H9 (cell line): ENCODE data around the gene NUP214. TPM values are rescaled to one million over a fixed set of nuclear protein-coding genes. Genes with fewer than 3 reads are reported as not detected.

Source experiments
- DNase-seq: peaks from one replicate; pipeline ENCODE4 v3.0.0-alpha.2; 2017
- H2AFZ ChIP-seq: one replicate; pipeline ENCODE4 v1.6.1; 2013; ENCODE audit warnings: mild to moderate bottlenecking, low read length, control low read depth, moderate library complexity
- H2AK5ac ChIP-seq: 2 replicates; pipeline ENCODE4 v1.6.1; 2013; ENCODE audit warnings: low read length, control low read depth, mixed read lengths; ENCODE audit not compliant: insufficient read length
- H2BK120ac ChIP-seq: one replicate; pipeline ENCODE4 v1.6.1; 2013; ENCODE audit warnings: low read depth, mild to moderate bottlenecking, low read length, control low read depth, inconsistent platforms; ENCODE audit not compliant: poor library complexity, severe bottlenecking
- H2BK12ac ChIP-seq: 2 replicates; pipeline ENCODE4 v1.6.1; 2013; ENCODE audit warnings: low read length, control low read depth, mixed read lengths, low read depth; ENCODE audit not compliant: insufficient read length
- H2BK15ac ChIP-seq: 2 replicates; pipeline ENCODE4 v1.6.1; 2013; ENCODE audit warnings: low read depth, low read length, control low read depth
- H2BK20ac ChIP-seq: one replicate; pipeline ENCODE4 v1.6.1; 2013; ENCODE audit warnings: low read depth, mild to moderate bottlenecking, low read length, control low read depth, inconsistent platforms; ENCODE audit not compliant: poor library complexity, severe bottlenecking
- H2BK5ac ChIP-seq: 2 replicates; pipeline ENCODE4 v1.6.1; 2013; ENCODE audit warnings: low read length, control low read depth, mixed read lengths; ENCODE audit not compliant: insufficient read length
- H3K14ac ChIP-seq: 2 replicates; pipeline ENCODE4 v1.6.1; 2013; ENCODE audit warnings: low read length, control low read depth; ENCODE audit not compliant: insufficient read depth
- H3K18ac ChIP-seq: 2 replicates; pipeline ENCODE4 v1.6.1; 2013; ENCODE audit warnings: low read depth, mild to moderate bottlenecking, mixed read lengths, low read length, control low read depth; ENCODE audit not compliant: insufficient read length
- H3K23ac ChIP-seq: 2 replicates; pipeline ENCODE4 v1.6.1; 2013; ENCODE audit warnings: low read length, control low read depth, mixed read lengths, low read depth; ENCODE audit not compliant: insufficient read length
- H3K23me2 ChIP-seq: 2 replicates; pipeline ENCODE4 v1.6.1; 2013; ENCODE audit warnings: low read depth, mild to moderate bottlenecking, mixed read lengths, low read length, control low read depth; ENCODE audit not compliant: insufficient read length, poor library complexity, severe bottlenecking
- H3K27ac ChIP-seq: 2 replicates; pipeline ENCODE4 v1.5.1; 2013; ENCODE audit warnings: low read length, control low read depth, mixed read lengths, low read depth; ENCODE audit not compliant: insufficient read length
- H3K27me3 ChIP-seq: 2 replicates; pipeline ENCODE4 v1.6.1; 2013; ENCODE audit warnings: low read length, control low read depth, inconsistent platforms; ENCODE audit not compliant: insufficient read depth
- H3K4ac ChIP-seq: 2 replicates; pipeline ENCODE4 v1.6.1; 2013; ENCODE audit warnings: low read depth, mild to moderate bottlenecking, control low read depth, inconsistent platforms, low read length, moderate library complexity
- H3K4me1 ChIP-seq: 2 replicates; pipeline ENCODE4 v1.6.1; 2013; ENCODE audit warnings: low read length, control low read depth, inconsistent platforms; ENCODE audit not compliant: insufficient read depth
- H3K4me2 ChIP-seq: 2 replicates; pipeline ENCODE4 v1.6.1; 2013; ENCODE audit warnings: low read length, control low read depth, mixed read lengths; ENCODE audit not compliant: insufficient read length, insufficient read depth
- H3K56ac ChIP-seq: 2 replicates; pipeline ENCODE4 v1.6.1; 2013; ENCODE audit warnings: low read depth, mild to moderate bottlenecking, mixed read lengths, low read length, control low read depth; ENCODE audit not compliant: insufficient read length
- H3K79me1 ChIP-seq: 2 replicates; pipeline ENCODE4 v1.6.1; 2013; ENCODE audit warnings: low read depth, mild to moderate bottlenecking, moderate library complexity, low read length, control low read depth, inconsistent platforms; ENCODE audit not compliant: insufficient read depth, poor library complexity, severe bottlenecking
- H3K79me2 ChIP-seq: 2 replicates; pipeline ENCODE4 v1.6.1; 2013; ENCODE audit warnings: low read length, control low read depth, inconsistent platforms; ENCODE audit not compliant: insufficient read depth
- H3K9ac ChIP-seq: 2 replicates; pipeline ENCODE4 v1.6.1; 2013; ENCODE audit warnings: low read length, control low read depth, mixed read lengths; ENCODE audit not compliant: insufficient read length; ENCODE audit errors: extremely low read depth
- H3K9me3 ChIP-seq: one replicate; pipeline ENCODE4 v1.6.1; 2013; ENCODE audit warnings: low read depth, low read length, inconsistent platforms; ENCODE audit not compliant: control insufficient read depth
- H3T11ph ChIP-seq: one replicate; pipeline ENCODE4 v1.6.1; 2013; ENCODE audit warnings: mild to moderate bottlenecking, low read length, control low read depth, inconsistent platforms
- H4K20me1 ChIP-seq: one replicate; pipeline ENCODE4 v1.6.1; 2013; ENCODE audit not compliant: control insufficient read depth, insufficient read length, insufficient read depth
- H4K5ac ChIP-seq: 2 replicates; pipeline ENCODE4 v1.6.1; 2013; ENCODE audit warnings: low read depth, mild to moderate bottlenecking, mixed read lengths, low read length, control low read depth; ENCODE audit not compliant: insufficient read length
- H4K8ac ChIP-seq: replicated peaks from 2 replicates; pipeline ENCODE4 v1.6.1; 2013; ENCODE audit warnings: low read length, control low read depth, mixed read lengths, low read depth; ENCODE audit not compliant: insufficient read length
- H4K91ac ChIP-seq: 2 replicates; pipeline ENCODE4 v1.6.1; 2013; ENCODE audit warnings: low read depth, mild to moderate bottlenecking, moderate library complexity, mixed read lengths, low read length, control low read depth; ENCODE audit not compliant: insufficient read length
- H3K27ac Mint-ChIP-seq, 3 experiments: 2 replicates in 2 of 3; 3 replicates in 1 of 3; pipeline ENCODE4 v1.8.0; 2020 to 2021; ENCODE audit warnings: mixed read lengths in 3 of 3, mild to moderate bottlenecking in 1 of 3, moderate library complexity in 1 of 3
- H3K27me3 Mint-ChIP-seq: 2 replicates; pipeline ENCODE4 v1.8.0; 2021; ENCODE audit warnings: low read depth, mild to moderate bottlenecking, moderate library complexity, mixed read lengths
- H3K36me3 Mint-ChIP-seq, 3 experiments: 2 replicates in 2 of 3; 3 replicates in 1 of 3; pipeline ENCODE4 v1.8.0; 2020 to 2021; ENCODE audit warnings: low read depth in 3 of 3, mixed read lengths in 3 of 3; ENCODE audit not compliant: insufficient read depth in 1 of 3
- H3K4me1 Mint-ChIP-seq, 2 experiments: 2 replicates each; pipeline ENCODE4 v1.8.0; 2020; ENCODE audit warnings: mixed read lengths in 2 of 2
- H3K4me3 Mint-ChIP-seq, 2 experiments: 2 replicates in 1 of 2; 3 replicates in 1 of 2; pipeline ENCODE4 v1.8.0; 2020 to 2021; ENCODE audit warnings: mild to moderate bottlenecking in 2 of 2, mixed read lengths in 2 of 2, moderate library complexity in 1 of 2
- H3K9me3 Mint-ChIP-seq, 2 experiments: 2 replicates in 1 of 2; 3 replicates in 1 of 2; pipeline ENCODE4 v1.8.0; 2020; ENCODE audit warnings: mild to moderate bottlenecking in 2 of 2, mixed read lengths in 2 of 2, moderate library complexity in 1 of 2
- WGBS: extraction: QIAGEN DNeasy Blood & Tissue Kit; methylation state at CpG from one replicate; pipeline ENCODE4 v1.1.7; 2013; ENCODE audit warnings: missing lambda C conversion rate, low lambda C conversion rate, mixed read lengths; ENCODE audit not compliant: insufficient read length; ENCODE audit errors: extremely low coverage; 5-methylcytosine and 5-hydroxymethylcytosine counted together
- total RNA-seq: library from RNA; stranded (reverse); gene quantifications from 2 replicates; pipeline ENCODE4 v1.2.1, GENCODE V29; 2021
- TF ChIP-seq, protein P1 (sequence below): fragments of 200-600 bp; sonication (generic); conservative IDR thresholded peaks from 3 replicates; pipeline ENCODE4 v1.8.0; 2021; ENCODE audit warnings: antibody characterized with exemption, mild to moderate bottlenecking

The NUP214 gene
- total RNA-seq, 1 experiment from 2014 or later: 53.8 TPM

DNA sequence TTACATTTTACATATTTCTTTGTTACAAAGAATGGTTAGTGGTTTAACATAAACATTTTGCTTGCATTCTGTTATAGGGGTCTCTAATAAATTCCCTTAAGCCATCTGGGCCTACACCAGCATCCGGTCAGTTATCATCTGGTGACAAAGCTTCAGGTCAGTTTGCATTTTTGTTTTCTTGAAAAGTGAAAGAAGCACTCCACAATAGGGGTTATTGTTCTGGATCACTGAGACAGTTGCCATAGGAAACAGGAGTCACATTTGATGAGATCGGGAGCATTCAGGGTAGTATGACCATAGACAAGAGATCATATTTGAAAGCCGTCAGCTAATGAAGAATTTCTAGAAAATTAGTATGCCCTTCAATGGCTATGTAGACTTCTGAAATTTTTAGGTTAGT lies 63.6 kb downstream of the NUP214 start:
- Histone ChIP-seq H3K9me3 (no peaks in the 10 kb centered on the region), H2BK5ac (no peak overlapping the region), H3K9ac (no peak overlapping the region), H3T11ph (no peak overlapping the region), H4K91ac (no peak overlapping the region), H3K56ac (no peak overlapping the region), H4K20me1 (no peaks in the 10 kb centered on the region), H3K27ac (no peak overlapping the region), H3K4me2 (no peak overlapping the region), H3K79me1 (no peaks in the 10 kb centered on the region), H3K18ac (no peak overlapping the region), H2AFZ (no peak overlapping the region), H3K27me3 (no peaks in the 10 kb centered on the region), H4K5ac (no peak overlapping the region), H2BK15ac (no peak overlapping the region), H2BK120ac (no peak overlapping the region), H3K23me2 (no peaks in the 10 kb centered on the region), H2BK12ac (no peak overlapping the region), H2BK20ac (no peak overlapping the region), H3K23ac (no peak overlapping the region), H3K4me1 (no peaks in the 10 kb centered on the region), H3K14ac (no peak overlapping the region), H4K8ac (no peak overlapping the region), H3K4ac (no peak overlapping the region), H3K79me2 (no peaks in the 10 kb centered on the region), H2AK5ac (no peak overlapping the region)
- H3K4me1 Mint-ChIP-seq: no peaks in the 10 kb centered on the region
- TF ChIP-seq, protein P1, sequence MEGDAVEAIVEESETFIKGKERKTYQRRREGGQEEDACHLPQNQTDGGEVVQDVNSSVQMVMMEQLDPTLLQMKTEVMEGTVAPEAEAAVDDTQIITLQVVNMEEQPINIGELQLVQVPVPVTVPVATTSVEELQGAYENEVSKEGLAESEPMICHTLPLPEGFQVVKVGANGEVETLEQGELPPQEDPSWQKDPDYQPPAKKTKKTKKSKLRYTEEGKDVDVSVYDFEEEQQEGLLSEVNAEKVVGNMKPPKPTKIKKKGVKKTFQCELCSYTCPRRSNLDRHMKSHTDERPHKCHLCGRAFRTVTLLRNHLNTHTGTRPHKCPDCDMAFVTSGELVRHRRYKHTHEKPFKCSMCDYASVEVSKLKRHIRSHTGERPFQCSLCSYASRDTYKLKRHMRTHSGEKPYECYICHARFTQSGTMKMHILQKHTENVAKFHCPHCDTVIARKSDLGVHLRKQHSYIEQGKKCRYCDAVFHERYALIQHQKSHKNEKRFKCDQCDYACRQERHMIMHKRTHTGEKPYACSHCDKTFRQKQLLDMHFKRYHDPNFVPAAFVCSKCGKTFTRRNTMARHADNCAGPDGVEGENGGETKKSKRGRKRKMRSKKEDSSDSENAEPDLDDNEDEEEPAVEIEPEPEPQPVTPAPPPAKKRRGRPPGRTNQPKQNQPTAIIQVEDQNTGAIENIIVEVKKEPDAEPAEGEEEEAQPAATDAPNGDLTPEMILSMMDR: no peak
- H3K27ac Mint-ChIP-seq: no peak overlapping the region
- H3K27me3 Mint-ChIP-seq: no peaks in the 10 kb centered on the region
- no peak for DNase-seq
- no CpG with 5 or more reads among the region's 3 CpGs for WGBS
- H3K9me3 Mint-ChIP-seq: no peaks in the 10 kb centered on the region
- no peak overlapping the region for H3K4me3 Mint-ChIP-seq
- peaks cover 10 to 55% (median 44%) of the 10 kb centered on the region in 3 experiments; a peak in 6 of 7 replicates for H3K36me3 Mint-ChIP-seq
